ENCODE data around the gene GATA2. TPM values are rescaled to one million over a fixed set of nuclear protein-coding genes. Genes with fewer than 3 reads are reported as not detected.

Gene GATA2
- total RNA-seq, 1 donor, result 0.72 TPM

DNA sequence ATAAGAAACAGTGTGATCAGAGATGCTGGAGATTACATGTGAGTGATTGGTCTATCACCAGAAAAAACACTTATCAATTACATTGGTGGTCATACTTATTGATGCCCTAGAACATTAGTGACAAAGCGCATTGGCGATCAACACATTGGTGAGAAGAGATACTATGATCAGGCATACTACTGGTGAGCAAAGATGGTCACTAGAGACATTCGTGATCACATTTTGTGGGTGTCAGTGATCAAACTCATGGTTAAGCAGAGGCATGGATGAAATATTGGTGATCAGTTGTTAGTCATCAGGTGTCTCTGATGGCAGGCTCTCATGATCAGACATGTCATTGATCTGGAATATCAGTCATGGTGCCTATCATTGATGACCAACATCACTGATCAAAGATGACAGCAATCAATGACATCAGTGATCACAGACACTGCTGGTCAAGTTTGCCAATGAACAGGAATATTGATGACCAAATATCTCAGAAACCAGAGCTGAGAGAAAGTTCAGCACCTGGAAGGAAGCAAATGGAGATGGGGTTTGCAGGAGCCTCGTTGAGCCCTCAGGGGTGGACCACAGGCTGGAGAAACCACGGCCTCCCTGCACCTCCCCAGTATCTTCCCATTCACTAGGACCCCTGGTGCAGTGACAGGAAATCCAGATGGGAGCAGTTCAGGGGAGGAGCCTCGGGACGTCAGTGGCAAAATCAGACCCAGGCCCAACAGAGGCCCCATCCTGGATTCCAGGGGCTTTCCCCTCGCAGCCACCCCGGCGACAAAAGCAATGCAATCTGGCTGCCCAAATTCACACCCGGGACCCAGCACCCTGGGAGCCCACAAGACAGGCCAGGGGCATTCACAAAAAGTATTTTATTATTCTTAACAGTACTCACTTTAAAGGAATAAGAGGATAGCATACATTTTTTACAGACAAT, 14.2 kb downstream of the GATA2 start:
- DNase-seq (ENCODE audit: insufficient read length, low spot score, missing footprints), result no peak
- Histone ChIP-seq H4K20me1 (ENCODE audit: insufficient read depth, low read length) (no peaks in the 10 kb centered on the region), H3K4me2 (ENCODE audit: insufficient read depth, low read length) (no peak overlapping the region), H2AFZ (ENCODE audit: low read length) (no peak overlapping the region), H3K27me3 (ENCODE audit: insufficient read depth, low read length) (peaks cover 15% of the 10 kb centered on the region), H3K79me2 (ENCODE audit: insufficient read depth, low read length) (no peaks in the 10 kb centered on the region), H3K36me3 (ENCODE audit: insufficient read depth, low read length) (no peaks in the 10 kb centered on the region), H3K9me3 (ENCODE audit: low read depth, low read length) (no peaks in the 10 kb centered on the region), H3K27ac (ENCODE audit: low read depth, low read length) (no peak overlapping the region), H3K4me3 (ENCODE audit: insufficient read depth, low read length) (no peak overlapping the region), H3K4me1 (ENCODE audit: insufficient read depth, low read length) (peaks cover 18% of the 10 kb centered on the region)
- TF ChIP-seq, protein P1, sequence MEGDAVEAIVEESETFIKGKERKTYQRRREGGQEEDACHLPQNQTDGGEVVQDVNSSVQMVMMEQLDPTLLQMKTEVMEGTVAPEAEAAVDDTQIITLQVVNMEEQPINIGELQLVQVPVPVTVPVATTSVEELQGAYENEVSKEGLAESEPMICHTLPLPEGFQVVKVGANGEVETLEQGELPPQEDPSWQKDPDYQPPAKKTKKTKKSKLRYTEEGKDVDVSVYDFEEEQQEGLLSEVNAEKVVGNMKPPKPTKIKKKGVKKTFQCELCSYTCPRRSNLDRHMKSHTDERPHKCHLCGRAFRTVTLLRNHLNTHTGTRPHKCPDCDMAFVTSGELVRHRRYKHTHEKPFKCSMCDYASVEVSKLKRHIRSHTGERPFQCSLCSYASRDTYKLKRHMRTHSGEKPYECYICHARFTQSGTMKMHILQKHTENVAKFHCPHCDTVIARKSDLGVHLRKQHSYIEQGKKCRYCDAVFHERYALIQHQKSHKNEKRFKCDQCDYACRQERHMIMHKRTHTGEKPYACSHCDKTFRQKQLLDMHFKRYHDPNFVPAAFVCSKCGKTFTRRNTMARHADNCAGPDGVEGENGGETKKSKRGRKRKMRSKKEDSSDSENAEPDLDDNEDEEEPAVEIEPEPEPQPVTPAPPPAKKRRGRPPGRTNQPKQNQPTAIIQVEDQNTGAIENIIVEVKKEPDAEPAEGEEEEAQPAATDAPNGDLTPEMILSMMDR (IDR thresholded peaks at IDR 0.05; ENCODE audit: extremely low read depth, low read depth, low read length), result no peak

DNA sequence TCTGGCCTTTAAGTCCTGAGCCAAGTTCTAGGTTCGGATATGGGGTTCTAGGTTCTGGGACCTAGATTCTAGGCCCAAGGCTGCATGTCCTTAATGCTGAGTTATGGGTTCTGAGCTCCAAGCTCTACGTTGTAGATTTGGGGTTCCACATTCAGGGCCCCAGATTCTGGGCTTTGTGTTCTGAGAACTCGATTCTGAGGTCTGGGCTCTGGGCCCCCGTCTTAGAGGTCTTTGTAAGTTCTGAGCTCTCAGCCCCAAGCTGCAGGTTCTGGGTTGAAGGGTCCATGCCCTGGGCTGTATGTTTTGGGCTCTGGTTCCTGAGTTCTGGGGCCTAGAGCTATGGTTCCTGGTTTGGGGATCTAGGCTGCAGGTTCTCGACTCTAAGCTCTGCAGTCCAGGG, 16.3 kb downstream of the GATA2 start:
- Histone ChIP-seq H3K4me3 (ENCODE audit: insufficient read depth, low read length) (no peak overlapping the region), H3K4me1 (ENCODE audit: insufficient read depth, low read length) (no peaks in the 10 kb centered on the region), H3K9me3 (ENCODE audit: low read depth, low read length) (no peaks in the 10 kb centered on the region), H3K79me2 (ENCODE audit: insufficient read depth, low read length) (no peaks in the 10 kb centered on the region), H2AFZ (ENCODE audit: low read length) (no peak overlapping the region), H3K4me2 (ENCODE audit: insufficient read depth, low read length) (no peak overlapping the region), H3K36me3 (ENCODE audit: insufficient read depth, low read length) (no peaks in the 10 kb centered on the region), H4K20me1 (ENCODE audit: insufficient read depth, low read length) (no peaks in the 10 kb centered on the region), H3K27ac (ENCODE audit: low read depth, low read length) (no peak overlapping the region), H3K27me3 (ENCODE audit: insufficient read depth, low read length) (peaks cover 37% of the 10 kb centered on the region)
- DNase-seq (ENCODE audit: insufficient read length, low spot score, missing footprints), result no peak
- TF ChIP-seq, protein P1 (IDR thresholded peaks at IDR 0.05; ENCODE audit: extremely low read depth, low read depth, low read length), result no peak

- Histone ChIP-seq H3K4me1 (ENCODE audit: insufficient read depth, low read length) (no peaks in the 10 kb centered on the region), H3K79me2 (ENCODE audit: insufficient read depth, low read length) (no peaks in the 10 kb centered on the region), H3K36me3 (ENCODE audit: insufficient read depth, low read length) (no peaks in the 10 kb centered on the region), H2AFZ (ENCODE audit: low read length) (no peak overlapping the region), H3K4me3 (ENCODE audit: insufficient read depth, low read length) (no peak overlapping the region), H4K20me1 (ENCODE audit: insufficient read depth, low read length) (no peaks in the 10 kb centered on the region), H3K27ac (ENCODE audit: low read depth, low read length) (no peak overlapping the region), H3K4me2 (ENCODE audit: insufficient read depth, low read length) (no peak overlapping the region), H3K27me3 (ENCODE audit: insufficient read depth, low read length) (peaks cover 41% of the 10 kb centered on the region), H3K9me3 (ENCODE audit: low read depth, low read length) (no peaks in the 10 kb centered on the region)
- no peak for DNase-seq (ENCODE audit: insufficient read length, low spot score, missing footprints)
- TF ChIP-seq, protein P1 (IDR thresholded peaks at IDR 0.05; ENCODE audit: extremely low read depth, low read depth, low read length), result no peak
These were observed 17.6 kb downstream of the GATA2 start for GRCh38 chr3:128475355-128475754.

DNA sequence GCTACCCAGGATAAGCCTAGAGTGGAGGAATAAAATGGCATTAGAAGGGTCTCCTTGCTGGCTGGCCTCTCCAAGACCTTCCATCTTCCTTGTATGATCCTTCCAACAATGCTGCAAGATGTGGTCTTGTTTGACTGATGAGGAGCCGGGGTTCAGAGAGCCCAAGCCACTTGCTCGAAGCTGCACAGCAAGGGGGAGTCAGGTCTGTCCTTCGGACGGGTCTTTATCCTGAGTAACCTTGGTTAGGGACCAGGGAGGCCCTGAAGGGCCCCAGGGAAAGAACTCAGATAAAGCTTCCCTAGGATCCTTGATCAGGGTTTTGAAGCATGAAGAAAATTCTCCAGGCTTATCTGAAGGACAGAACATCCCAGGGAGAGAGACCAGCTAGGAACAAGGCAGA, 19.3 kb downstream of the GATA2 start:
- Histone ChIP-seq H3K4me2 (ENCODE audit: insufficient read depth, low read length) (no peak overlapping the region), H2AFZ (ENCODE audit: low read length) (no peak overlapping the region), H3K4me3 (ENCODE audit: insufficient read depth, low read length) (no peak overlapping the region), H3K27me3 (ENCODE audit: insufficient read depth, low read length) (peaks cover 41% of the 10 kb centered on the region), H3K79me2 (ENCODE audit: insufficient read depth, low read length) (no peaks in the 10 kb centered on the region), H3K27ac (ENCODE audit: low read depth, low read length) (no peak overlapping the region), H3K9me3 (ENCODE audit: low read depth, low read length) (no peaks in the 10 kb centered on the region), H3K36me3 (ENCODE audit: insufficient read depth, low read length) (no peaks in the 10 kb centered on the region), H4K20me1 (ENCODE audit: insufficient read depth, low read length) (no peaks in the 10 kb centered on the region), H3K4me1 (ENCODE audit: insufficient read depth, low read length) (no peaks in the 10 kb centered on the region)
- DNase-seq (ENCODE audit: insufficient read length, low spot score, missing footprints), result no peak
- TF ChIP-seq, protein P1 (IDR thresholded peaks at IDR 0.05; ENCODE audit: extremely low read depth, low read depth, low read length), result no peak

All from osteoblast (primary cell).